ENCODE measurements around the gene FAU.

FAU gene

DNA sequence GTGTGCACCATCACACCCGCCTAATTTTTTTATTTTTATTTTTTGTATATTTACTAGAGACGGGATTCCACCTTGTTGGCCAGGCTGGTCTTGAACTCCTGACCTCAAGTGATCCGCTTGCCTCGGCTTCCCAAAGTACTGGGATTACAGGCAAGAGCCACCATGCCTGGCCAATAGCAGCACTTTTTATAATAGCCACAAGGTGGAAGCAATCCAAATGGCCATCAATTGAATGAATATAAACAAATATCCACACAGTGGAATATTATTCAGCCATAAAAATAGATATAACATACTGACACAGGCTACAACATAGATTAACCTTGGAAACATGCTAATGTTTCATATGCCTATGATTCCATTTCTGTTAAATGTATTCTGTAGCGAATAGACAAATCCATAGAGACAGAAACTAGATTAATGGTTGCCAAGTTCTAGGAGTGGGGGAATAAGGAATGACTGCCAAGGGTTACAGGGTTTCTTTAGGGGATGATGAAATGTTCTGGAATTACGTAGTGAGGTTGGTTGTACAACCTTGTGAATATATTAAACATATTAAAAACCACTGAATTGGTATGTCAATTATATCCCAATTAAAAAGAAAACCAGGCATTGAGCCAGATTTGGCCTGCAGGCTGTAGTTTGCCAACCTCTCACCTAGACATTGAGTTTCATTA lies 21.1 kb downstream of the FAU start:
- no peak overlapping the region for H3K4me3 ChIP-seq (ENCODE audit: low read length)
- DNase-seq (ENCODE audit: low read depth), result no peak
- TF ChIP-seq, protein P1, sequence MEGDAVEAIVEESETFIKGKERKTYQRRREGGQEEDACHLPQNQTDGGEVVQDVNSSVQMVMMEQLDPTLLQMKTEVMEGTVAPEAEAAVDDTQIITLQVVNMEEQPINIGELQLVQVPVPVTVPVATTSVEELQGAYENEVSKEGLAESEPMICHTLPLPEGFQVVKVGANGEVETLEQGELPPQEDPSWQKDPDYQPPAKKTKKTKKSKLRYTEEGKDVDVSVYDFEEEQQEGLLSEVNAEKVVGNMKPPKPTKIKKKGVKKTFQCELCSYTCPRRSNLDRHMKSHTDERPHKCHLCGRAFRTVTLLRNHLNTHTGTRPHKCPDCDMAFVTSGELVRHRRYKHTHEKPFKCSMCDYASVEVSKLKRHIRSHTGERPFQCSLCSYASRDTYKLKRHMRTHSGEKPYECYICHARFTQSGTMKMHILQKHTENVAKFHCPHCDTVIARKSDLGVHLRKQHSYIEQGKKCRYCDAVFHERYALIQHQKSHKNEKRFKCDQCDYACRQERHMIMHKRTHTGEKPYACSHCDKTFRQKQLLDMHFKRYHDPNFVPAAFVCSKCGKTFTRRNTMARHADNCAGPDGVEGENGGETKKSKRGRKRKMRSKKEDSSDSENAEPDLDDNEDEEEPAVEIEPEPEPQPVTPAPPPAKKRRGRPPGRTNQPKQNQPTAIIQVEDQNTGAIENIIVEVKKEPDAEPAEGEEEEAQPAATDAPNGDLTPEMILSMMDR (conservative IDR thresholded peaks at IDR 0.05; ENCODE audit: low read depth, low read length), result no peak

GRCh38 chr11:65096926-65097325 lies 25.0 kb downstream of the FAU start:
- peak overlapping the region; percentile 78 for H3K4me3 ChIP-seq (ENCODE audit: low read length)
- TF ChIP-seq, protein P1 (conservative IDR thresholded peaks at IDR 0.05; ENCODE audit: low read depth, low read length), result no peak
- DNase-seq (ENCODE audit: low read depth), result no peak

GRCh38 chr11:65095974-65096806 lies 25.7 kb downstream of the FAU start, which contains the start of gene VPS51:
Gene VPS51 (plus strand): TSS chr11:65096214. CDS start chr11:65096251, 37 bp downstream.
- TF ChIP-seq, protein P1 (conservative IDR thresholded peaks at IDR 0.05; ENCODE audit: low read depth, low read length), result no peak
- peak within 1 kb of the TSS; percentile 78 for H3K4me3 ChIP-seq (ENCODE audit: low read length)
- peak; percentile 78 for DNase-seq (ENCODE audit: low read depth)

DNA sequence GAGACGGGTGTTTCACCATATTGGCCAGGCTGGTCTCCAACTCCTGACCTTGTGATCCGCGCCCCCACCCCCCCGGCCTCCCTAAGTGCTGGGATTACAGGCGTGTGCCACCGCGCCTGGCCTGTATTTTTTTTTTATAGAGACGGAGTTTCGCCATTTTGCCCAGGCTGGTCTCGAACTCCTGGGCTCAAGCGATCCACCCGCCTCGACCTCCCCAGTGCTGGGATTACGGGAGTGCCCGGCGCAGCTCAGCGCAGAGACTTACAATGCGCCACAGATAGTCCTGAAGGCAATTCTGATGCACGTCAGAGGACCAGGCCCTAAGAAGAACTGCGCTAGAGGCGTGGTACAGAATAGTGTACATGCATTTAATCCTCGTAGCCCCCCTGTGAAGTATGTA lies 26.5 kb downstream of the FAU start:
- H3K4me3 ChIP-seq (ENCODE audit: low read length), result peak overlapping the region; percentile 78
- no peak for DNase-seq (ENCODE audit: low read depth)
- TF ChIP-seq, protein P1 (conservative IDR thresholded peaks at IDR 0.05; ENCODE audit: low read depth, low read length), result no peak

- H3K4me3 ChIP-seq (ENCODE audit: low read length), result no peak overlapping the region
- TF ChIP-seq, protein P1 (conservative IDR thresholded peaks at IDR 0.05; ENCODE audit: low read depth, low read length), result no peak
- no peak for DNase-seq (ENCODE audit: low read depth)
These were observed 31.3 kb downstream of the FAU start for GRCh38 chr11:65090628-65091027.

- TF ChIP-seq, protein P1 (conservative IDR thresholded peaks at IDR 0.05; ENCODE audit: low read depth, low read length), result no peak
- H3K4me3 ChIP-seq (ENCODE audit: low read length), result no peak overlapping the region
- DNase-seq (ENCODE audit: low read depth), result no peak
These were observed 32.3 kb downstream of the FAU start for GRCh38 chr11:65089621-65090020.
